ENCODE results near the gene DNAJB5.
"Not testable (repeated sequence)": the region's sequence is repeated elsewhere in the genome, so short reads cannot be mapped to it uniquely, and the experiment has no call there.

Gene DNAJB5

DNA sequence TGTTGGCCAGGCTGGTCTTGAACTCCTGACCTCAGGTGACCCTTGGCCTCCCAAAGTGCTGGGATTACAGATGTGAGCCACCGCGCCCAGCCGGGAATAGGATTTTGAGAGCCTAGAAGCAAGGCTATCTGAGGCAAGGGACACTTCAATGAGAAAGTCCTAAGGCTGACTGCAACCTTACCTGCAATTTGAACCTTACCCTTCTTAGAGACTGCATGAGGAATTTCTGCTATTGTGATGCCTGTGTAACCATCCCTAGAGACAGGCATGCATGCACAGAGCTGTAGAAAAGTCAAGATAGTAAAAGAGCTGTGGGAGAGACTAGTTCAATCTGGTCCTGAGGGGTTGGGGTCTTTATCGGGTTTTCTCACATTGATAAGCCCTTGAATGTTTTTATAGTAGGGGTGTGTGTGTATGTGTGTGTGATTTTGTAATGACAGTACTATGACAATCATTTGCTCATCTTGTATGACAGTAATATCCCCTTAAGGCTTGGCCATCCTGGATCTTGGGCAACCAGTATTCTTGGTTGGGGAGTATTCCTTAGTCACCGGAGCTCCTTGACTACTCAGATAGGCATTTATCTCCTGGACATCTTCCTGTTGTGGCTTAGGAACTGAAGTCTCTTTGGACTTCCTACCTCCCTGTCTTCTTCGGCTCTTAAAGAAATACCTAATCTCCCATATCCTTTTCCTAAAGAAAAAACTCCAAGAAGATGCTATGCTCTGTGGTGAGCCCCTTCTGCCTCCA, 11.2 kb downstream of the DNAJB5 start:
- DNase-seq (ENCODE audit: low read depth in 2 of 2) = no peak

DNA sequence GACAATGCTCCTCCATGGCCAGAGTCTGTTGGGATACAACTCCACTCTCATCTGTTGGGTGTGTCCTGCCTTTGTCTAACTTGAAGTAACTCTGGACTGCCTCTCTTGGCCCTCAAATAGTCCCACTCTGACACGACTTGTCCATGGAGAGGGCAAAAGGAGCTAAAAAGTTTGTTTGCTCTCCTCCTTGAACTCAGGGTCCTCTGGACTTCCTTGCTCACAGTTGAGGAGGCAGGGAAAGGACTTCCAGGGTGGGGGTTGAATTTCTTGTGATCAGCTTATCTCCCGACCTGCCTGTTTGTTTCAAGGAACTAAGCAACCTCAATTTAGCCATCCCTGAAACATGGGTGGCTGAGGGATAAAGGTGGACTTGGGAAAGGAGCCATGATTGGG, 11.7 kb downstream of the DNAJB5 start:
- DNase-seq (ENCODE audit: low read depth in 2 of 2) = no peak

GRCh38 chr9:35001803-35002502, 12.4 kb downstream of the DNAJB5 start:
- DNase-seq (ENCODE audit: low read depth in 2 of 2) = no peak

DNA sequence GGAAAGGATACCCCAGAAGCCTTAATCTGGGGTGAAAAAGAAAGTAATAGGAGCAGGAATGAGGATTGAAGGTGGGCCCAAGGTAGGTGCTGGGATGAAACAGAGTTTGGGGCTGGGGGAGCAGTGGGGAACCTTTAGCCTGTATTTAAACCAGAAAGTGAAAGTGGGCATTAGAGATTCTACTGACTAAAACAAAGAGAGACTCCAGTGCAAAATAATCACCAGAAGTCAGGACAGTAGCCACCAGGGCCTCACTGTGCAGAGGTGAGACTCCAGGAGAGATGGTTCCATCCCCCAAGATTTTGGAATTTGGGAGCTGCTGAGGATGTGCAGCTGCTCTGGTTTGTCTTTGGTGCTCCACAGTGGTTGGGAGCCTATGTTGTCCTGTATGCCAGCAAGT, 13.1 kb downstream of the DNAJB5 start:
- DNase-seq (ENCODE audit: low read depth in 2 of 2) = no peak

DNA sequence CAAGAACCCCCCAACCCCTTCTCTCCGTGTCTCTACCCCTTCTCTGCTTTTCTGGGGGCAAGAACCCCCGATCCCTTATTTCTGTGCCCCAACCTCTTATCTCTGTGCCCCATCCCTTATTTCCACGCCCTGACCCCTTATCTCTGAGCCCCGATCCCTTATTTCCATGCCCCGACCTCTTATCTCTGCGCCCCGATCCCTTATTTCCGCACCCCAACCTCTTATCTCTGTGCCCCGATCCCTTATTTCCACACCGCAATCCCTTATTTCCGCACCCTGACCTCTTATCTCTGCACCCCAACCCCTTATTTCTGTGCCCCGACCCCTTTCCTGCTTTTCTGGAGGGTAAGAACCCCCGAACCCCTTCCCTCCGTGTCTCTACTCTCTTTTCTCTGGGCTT, 14.8 kb downstream of the DNAJB5 start:
- not testable (repeated sequence) for DNase-seq (ENCODE audit: low read depth in 2 of 2)

GRCh38 chr9:35010351-35010958, 20.9 kb downstream of the DNAJB5 start:
- no peak for DNase-seq (ENCODE audit: low read depth in 2 of 2)

DNA sequence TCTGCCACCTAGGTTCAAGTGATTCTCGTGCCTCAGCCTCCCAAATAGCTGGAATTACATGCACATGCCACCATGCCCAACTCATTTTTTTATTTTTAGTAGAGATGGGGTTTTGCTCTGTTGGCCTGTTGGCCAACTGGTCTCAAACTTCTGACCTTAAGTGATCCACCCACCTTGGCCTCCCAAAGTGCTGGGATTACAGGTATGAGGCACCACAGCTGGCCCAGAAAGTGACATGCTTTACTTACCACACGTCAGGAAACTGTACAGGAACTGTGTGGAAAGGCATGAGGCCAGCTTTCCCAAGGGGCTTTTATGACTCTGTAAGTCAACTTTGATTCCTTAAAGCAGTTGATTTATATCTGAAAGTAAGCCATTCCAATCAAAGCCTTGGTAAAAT, 25.0 kb downstream of the DNAJB5 start:
- DNase-seq (ENCODE audit: low read depth in 2 of 2) = no peak

GRCh38 chr9:35023443-35023842, 33.9 kb downstream of the DNAJB5 start:
- DNase-seq (ENCODE audit: low read depth in 2 of 2) = not testable (repeated sequence)

DNA sequence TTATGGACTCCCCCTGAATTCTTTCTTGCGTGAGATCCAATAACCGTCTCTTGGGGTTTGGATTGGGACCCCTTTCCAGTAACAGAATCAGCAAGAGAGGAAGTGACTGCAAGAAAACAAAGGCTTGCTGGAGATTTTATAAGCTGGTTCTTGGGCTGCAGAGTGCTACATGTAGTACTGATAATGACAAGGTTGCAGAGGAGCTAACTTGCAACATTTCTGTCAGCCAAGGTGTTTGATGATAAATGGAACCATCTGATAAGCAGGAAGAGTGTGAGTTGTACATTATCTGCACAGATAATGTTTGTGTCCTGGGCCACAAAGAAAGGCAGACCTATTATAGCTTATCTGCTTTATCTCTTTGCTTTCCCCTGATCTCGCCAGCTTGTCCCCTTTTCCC, 37.1 kb downstream of the DNAJB5 start:
- no peak for DNase-seq (ENCODE audit: low read depth in 2 of 2)

DNA sequence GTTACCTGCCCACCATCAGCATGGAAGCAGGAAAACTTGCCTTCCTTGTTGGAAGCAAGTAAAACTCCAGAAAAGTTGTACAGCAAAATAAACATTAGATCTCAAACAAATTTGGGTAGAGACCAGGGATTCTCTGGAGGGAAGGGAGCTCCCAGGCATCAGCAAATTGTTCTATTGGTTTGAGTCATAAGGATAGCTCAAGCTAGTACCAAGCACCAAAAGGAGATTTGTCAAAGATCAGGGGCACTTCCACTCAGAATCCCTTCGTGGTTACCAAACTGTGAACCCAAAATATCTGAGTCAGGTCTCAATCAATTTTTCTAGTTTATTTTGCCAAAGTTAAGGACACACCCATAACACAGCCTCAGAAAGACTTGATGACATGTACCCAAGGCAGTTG, 37.8 kb downstream of the DNAJB5 start:
- no peak for DNase-seq (ENCODE audit: low read depth in 2 of 2)

- no peak for DNase-seq (ENCODE audit: low read depth in 2 of 2)
Observed at GRCh38 chr9:35027860-35028259, 38.3 kb downstream of the DNAJB5 start.

DNA sequence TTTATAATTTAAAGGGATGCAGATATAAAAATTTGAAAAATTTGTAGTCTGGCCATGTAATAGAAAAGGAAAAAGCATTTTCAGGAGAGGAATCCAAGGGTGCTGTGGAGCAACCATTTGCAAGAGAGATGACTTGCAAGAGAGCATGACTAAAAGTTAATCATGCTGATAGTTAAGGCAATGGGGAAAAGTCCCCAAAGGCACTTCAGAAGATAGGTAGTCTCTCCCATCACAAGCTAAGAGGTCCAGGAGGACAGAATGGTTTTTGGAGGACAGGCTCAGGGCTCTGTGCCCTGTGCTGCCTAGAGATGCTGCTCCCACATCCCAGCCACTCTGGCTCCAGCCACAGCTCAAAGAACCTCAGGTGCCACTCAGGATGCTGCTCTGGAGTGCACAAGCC, 38.8 kb downstream of the DNAJB5 start:
- DNase-seq (ENCODE audit: low read depth in 2 of 2) = no peak

DNA sequence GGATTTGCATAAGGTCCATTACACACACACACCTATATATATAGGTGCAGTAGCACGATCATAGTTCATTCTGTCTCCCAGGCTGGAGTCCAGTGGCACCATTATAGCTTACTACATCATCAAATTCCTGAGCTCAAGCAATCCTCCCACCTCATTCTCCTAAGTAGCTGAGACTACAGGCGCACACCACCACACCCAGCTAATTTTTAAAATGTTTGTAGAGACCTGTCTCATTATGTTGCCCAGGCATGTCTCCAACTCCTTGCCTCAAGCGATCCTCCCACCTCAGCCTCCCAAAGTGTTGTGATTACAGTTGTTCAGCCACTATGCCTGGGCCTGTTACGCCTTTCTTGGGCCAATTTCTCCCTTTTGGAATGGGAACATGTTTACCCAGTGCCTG, 39.7 kb downstream of the DNAJB5 start:
- no peak for DNase-seq (ENCODE audit: low read depth in 2 of 2)

- DNase-seq (ENCODE audit: low read depth in 2 of 2) = no peak
Observed at GRCh38 chr9:35029852-35030251, 40.3 kb downstream of the DNAJB5 start.

DNA sequence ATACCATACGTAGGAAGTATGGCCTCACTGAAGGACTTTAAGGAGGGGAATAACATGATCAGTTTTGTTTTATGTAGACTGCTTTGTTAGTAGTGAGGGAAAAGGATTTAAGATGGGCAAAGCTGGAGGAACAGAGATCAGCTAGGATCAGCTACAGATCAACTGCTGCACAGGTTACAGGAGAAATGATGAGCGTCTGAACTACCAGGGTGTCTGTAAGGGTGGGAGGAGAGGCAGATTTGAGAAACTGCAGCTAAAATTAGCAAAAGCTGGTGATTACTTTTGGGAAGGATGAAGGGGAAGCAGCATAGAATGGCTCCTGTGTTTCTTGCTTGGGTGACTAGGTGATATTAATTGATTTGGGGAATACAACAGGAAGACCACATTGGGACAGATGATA, 43.6 kb downstream of the DNAJB5 start:
- DNase-seq (ENCODE audit: low read depth in 2 of 2) = no peak

- DNase-seq (ENCODE audit: low read depth in 2 of 2) = peak in 1 of 2 donors; percentile 30
Observed at GRCh38 chr9:35035851-35036701, 46.5 kb downstream of the DNAJB5 start.

DNA sequence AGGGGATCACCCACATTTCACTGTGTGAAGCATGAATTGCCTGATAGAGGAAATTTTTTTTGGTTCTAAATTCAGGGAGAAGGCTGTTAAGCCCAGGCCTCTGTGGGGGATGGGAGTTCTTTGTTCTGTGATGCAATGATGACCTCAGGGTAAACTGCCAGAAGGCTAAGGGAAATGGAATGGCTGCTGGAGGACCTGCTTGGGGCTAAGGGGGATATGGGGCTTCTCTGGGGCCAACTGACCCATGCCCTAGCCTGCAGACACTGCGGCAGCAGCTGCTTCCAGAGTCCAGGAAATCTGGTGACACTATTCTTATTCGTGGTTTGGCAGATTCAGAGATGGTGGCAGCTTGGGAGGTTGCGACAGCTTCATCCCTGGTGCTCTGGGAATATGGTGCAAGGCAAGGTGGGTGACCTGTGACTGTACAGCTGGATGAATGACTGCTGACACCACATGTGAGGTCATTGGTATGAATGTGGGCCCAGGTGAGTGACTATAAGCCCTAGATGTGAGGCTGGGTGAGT, 52.6 kb downstream of the DNAJB5 start:
- DNase-seq (ENCODE audit: low read depth in 2 of 2) = no peak

GRCh38 chr9:35042891-35043545, 53.5 kb downstream of the DNAJB5 start:
- no peak for DNase-seq (ENCODE audit: low read depth in 2 of 2)

DNA sequence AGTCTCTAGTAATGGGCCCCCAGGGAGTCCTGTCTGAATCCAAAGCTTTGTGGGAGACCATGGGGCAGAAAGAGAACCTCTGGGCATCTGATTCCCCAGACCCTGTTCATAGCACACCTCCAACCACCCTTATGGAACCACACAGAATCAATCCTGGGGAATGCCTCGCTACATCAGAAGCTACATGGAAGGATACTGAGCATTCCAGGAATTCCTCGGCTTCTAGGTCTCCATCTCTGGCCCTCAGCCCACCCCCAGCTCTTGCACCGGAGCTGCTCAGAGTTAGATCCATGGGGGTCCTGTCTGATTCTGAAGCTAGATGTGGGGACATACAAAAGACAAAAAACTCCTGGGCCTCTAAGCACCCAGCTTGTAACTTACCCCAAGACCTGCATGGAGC, 54.5 kb downstream of the DNAJB5 start:
- no peak for DNase-seq (ENCODE audit: low read depth in 2 of 2)
